GM10847 (cell line): ENCODE measurements around the gene RANBP9.
A peak's percentile ranks its signal among the peaks of the same experiment; 100 is the strongest.

Experiments used
- POLR2A ChIP-seq: IDR thresholded peaks from 2 replicates; pipeline ENCODE4 v1.6.1; 2011; ENCODE audit not compliant: insufficient read length; ENCODE audit errors: extremely low read depth

Gene RANBP9

GRCh38 chr6:13586603-13587542, 124.8 kb downstream of the RANBP9 start:
- TF ChIP-seq POLR2A: no peak

GRCh38 chr6:13581700-13582229, 129.9 kb downstream of the RANBP9 start:
- no peak for TF ChIP-seq POLR2A

GRCh38 chr6:13579911-13580310, 131.7 kb downstream of the RANBP9 start:
- TF ChIP-seq POLR2A: no peak

GRCh38 chr6:13577926-13578325, 133.7 kb downstream of the RANBP9 start:
- no peak for TF ChIP-seq POLR2A

GRCh38 chr6:13576017-13576416, 135.6 kb downstream of the RANBP9 start:
- no peak for TF ChIP-seq POLR2A

- no peak for TF ChIP-seq POLR2A
Measured at GRCh38 chr6:13575377-13575775, 136.3 kb downstream of the RANBP9 start.

GRCh38 chr6:13574571-13575376, 136.9 kb downstream of the RANBP9 start, which contains the start of gene SIRT5:
Gene SIRT5, plus strand, starts transcription at chr6:13574601. Its CDS starts 9,510 bp downstream, at chr6:13584111.
- TF ChIP-seq POLR2A: peak; percentile 48

- TF ChIP-seq POLR2A: peak; percentile 87
Measured at GRCh38 chr6:13574149-13574570, 137.5 kb downstream of the RANBP9 start.

GRCh38 chr6:13573669-13574110, 137.9 kb downstream of the RANBP9 start:
- TF ChIP-seq POLR2A: no peak

GRCh38 chr6:13572951-13573654, 138.5 kb downstream of the RANBP9 start:
- no peak for TF ChIP-seq POLR2A

GRCh38 chr6:13572240-13572639, 139.4 kb downstream of the RANBP9 start:
- TF ChIP-seq POLR2A: no peak
